ENCODE results near the gene RGS9BP.
A peak's percentile ranks its signal among the peaks of the same experiment; 100 is the strongest.
"Not testable (repeated sequence)": the region's sequence is repeated elsewhere in the genome, so short reads cannot be mapped to it uniquely, and the experiment has no call there.

Gene RGS9BP

GRCh38 chr19:32675720-32676185, at the start of gene RGS9BP:
RGS9BP (plus strand) TSS chr19:32675848; CDS start chr19:32676264, 416 bp downstream.
- peak; percentile 53 to 96 (median 72) for DNase-seq
- intact Hi-C loops (cut with DNase I) = loop anchor here (2.0 to 10.0 kb wide), 3 partner anchors 15 to 299 kb away; partner anchors contain the start of genes CEP89, FAAP24, NUDT19 and PDCD5

GRCh38 chr19:32626969-32627368, 48.7 kb upstream of the RGS9BP start:
- intact Hi-C loops (cut with DNase I) = no loop called here
- DNase-seq = peak in 1 of 10 donors; percentile 14

DNA sequence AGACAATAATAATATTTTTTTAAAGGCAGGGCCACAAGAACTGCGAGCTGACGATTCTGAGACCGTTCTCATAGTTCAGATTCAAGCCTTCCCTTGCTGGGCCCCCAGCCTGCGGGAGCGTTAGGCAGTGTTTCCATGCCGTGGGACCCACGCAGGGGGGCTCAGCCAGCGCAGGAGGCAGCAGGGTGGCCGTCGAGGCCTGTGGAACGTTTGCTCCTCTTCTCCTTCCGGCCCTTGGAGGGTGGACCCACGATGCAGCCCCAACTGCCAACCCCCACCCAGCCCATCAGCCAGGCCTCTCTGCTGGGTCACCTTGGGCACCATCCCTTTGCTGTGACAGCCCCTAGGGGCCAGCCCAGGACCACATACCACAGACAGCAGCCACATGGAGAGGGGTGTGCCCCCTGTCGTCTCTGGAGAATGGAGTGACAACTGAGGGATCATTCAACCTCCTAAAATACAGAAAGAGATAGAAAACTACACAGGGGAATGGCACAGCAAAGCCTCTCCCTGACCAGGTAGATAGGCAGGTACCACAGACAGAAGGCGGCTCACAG, 47.9 kb upstream of the RGS9BP start:
- intact Hi-C loops (cut with DNase I) = no loop called here
- peak in 1 of 10 donors; percentile 62 for DNase-seq

DNA sequence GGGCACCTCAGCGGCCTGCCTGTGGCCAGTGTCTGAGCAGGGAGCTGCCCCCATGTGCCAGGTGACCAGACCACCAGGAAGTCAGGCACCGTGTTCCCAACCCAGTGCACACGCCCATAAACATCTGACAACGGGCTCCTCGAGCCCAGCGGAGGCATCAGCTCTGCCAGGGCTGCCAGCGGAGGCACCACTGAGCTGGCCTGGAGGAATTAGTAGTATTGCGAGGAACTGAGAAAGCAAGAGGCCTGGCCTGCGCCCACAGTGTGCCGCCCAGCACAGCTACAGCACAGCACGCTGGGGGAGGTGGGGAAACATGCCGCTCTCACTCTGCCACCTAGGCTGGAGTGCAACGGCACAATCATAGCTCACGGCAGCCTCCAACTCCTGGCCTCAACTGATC, 45.3 kb upstream of the RGS9BP start:
- intact Hi-C loops (cut with DNase I) = no loop called here
- peak in 1 of 10 donors; percentile 62 for DNase-seq

- DNase-seq = peak in 1 of 10 donors; percentile 47
- intact Hi-C loops (cut with DNase I) = no loop called here
These were observed 44.3 kb upstream of the RGS9BP start for GRCh38 chr19:32631381-32631780.

- DNase-seq = no peak
- intact Hi-C loops (cut with DNase I) = no loop called here
These were observed 38.2 kb upstream of the RGS9BP start for GRCh38 chr19:32637480-32637879.

- intact Hi-C loops (cut with DNase I) = no loop called here
These were observed 37.0 kb upstream of the RGS9BP start for GRCh38 chr19:32638625-32639024.

DNA sequence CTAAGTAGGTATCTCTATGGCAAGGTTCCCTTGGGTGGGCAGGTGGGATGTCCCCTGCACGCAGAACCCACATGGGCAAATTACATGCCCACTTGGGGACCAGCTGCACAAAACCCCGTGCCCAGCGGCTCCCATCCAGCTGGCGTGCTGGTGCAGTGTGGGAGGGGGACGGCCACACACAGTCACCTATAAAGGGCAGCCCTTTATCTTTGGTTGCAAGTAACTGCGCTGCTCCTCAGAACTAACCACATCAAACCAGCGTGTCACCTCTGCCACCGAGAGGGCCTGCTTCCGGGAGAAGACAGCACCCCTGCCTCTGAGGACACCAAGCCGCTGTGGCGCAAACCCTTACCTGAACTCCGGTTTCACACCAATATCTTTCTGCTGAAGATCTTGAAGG, 32.9 kb upstream of the RGS9BP start:
- intact Hi-C loops (cut with DNase I) = no loop called here
- DNase-seq = peak in 1 of 10 donors; percentile 44

More at GRCh38 chr19:32638625-32639024, 37.0 kb upstream of the RGS9BP start:
- DNase-seq = no peak

DNA sequence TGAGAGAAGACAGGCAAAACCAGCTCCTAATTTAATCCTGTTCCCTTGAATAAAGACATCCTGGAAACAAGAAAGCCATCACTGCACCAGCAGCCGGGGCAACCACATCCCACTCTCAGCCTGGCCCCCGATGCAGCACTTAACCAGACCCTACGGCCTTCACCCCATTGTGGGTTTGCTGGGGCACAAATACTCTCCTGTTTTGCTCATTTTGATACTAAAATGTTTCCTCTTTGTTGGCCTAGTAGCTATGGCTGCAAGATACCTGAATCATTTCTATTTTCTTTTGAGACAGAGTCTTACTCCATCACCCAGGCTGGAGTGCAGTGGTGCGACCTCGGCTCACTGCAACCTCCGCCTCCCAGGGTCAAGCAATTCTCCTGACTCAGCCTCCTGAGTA, 29.1 kb upstream of the RGS9BP start:
- intact Hi-C loops (cut with DNase I) = no loop called here
- DNase-seq = no peak

DNA sequence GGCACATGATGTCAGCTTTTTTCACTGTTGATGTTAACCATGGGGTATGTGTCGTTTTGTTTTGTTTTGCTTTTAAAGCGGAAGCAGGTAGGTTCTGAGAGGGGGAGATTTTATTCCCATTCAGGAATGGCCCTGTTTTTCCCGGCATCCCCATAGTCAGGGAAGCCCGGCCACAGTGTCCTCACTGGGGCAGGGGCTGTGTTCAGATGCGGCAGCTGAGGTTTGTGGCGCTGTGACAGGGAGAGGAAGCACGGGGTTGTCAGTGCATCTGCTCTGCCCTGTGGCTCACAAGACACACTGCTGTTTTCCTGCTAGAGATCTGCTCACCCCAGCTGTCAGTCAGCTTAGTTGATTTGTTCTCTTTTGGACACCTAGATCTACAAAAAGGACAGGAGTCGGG, 28.3 kb upstream of the RGS9BP start:
- intact Hi-C loops (cut with DNase I) = no loop called here
- no peak for DNase-seq

GRCh38 chr19:32649751-32650150, 25.9 kb upstream of the RGS9BP start:
- no peak for DNase-seq
- intact Hi-C loops (cut with DNase I) = no loop called here

DNA sequence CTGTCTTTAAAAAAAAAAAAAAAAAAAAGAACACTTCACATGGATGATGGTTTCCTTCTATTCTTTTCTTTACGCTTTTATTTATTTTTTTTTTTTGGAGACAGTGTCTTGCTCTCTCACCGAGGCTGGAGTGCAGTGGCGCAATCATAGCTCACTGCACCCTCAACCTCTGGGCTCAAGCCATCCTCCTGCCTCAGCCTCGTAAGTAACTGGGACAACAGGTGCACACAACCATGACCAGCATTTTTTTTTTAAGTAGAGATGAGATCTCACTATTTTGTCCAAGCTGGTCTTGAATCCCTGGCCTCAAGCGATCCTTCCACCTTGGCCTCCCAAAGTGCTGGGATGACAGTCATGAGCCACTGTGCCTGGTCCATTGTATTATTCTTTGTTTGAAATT, 25.0 kb upstream of the RGS9BP start:
- no peak for DNase-seq
- intact Hi-C loops (cut with DNase I) = no loop called here

DNA sequence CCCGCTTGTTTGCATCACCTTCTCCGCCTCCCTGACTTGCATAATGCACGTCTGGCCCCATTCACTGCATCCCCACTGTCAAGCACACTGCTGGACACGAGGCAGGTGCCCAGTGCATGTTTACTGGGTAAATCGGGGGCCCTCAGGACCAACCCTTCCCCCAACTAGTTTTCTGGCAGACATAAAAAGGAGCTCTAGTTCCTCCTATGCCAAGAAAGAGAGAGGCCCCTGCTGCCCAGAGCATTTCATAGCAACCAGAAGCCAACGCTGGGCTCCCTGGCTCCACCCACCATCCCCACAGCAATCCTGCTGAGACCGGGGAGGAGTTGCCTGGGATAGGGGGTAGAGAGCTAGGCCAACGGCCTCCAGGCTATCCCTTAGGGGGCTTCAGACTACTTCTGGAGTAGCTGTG, 23.9 kb upstream of the RGS9BP start:
- DNase-seq = peak in 9 of 10 donors; percentile 9 to 90 (median 45)
- intact Hi-C loops (cut with DNase I) = no loop called here

DNA sequence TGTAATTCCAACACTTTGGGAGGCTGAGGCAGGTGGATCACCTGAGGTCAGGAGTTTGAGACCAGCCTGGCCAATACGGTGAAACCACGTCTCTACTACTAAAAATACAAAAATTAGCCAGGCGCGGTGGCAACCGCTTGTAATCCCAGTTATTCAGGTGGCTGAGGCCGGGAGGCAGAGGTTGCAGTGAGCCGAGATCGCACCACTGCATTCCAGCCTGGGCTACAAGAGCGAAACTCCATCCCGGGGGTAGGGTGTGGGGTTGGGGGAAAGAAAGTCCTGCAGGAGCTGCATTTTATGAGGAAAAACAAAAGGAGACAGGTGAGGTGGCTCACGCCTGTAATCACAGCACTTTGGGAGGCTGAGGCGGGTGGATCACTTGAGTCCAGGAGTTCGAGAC, 23.3 kb upstream of the RGS9BP start:
- intact Hi-C loops (cut with DNase I); DNase-seq: not testable (repeated sequence)

DNA sequence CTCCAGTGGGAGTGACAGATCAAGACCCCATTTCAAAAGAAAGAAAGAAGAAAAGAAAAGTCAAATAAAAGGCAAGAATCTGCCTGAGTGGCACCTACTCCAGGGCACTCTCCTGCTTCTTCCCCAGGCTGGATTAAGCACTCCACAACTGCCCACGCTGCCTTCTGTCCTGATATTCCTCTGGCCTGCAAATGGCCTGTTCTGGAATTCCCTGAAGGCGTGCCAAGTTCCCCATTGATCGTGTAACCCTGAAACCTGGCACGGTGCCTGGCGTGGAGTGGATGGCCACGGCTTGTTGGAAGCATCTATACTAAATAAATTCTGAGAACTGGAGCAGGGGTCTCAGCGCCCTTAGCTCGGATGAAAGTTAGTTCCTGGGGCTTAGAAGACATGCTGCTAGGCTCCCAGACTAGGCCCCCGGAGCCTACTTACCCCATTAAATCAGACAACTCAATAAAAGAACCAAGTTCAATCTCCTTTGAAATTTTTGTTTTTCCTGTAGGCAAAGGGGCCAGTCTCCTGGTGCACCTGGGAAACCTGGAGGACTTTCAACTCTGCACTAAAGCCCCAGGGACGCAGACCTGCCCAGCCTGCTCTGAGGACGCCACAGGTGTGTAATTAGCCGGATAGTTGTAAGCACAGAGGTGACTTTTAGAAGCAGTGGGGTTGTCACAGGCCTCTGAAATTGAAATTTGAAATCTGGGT, 22.6 kb upstream of the RGS9BP start:
- peak in 9 of 10 donors; percentile 31 to 88 (median 62) for DNase-seq
- intact Hi-C loops (cut with DNase I) = no loop called here

DNA sequence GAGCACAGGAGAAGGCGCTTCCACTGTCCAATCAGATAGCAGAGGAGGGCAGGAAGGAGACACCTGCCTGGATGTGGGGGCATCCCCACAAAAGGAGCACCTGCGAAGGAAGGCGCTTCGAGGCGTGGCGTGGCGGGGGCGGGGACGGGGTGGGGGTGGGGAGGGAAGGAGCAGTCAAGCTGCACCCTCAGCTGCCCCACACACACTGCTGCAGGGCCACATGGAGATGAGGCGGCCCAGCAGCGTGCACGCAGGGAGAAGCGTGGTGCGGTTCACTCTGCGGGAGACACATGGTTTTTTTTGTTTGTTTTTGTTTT, 22.1 kb upstream of the RGS9BP start:
- intact Hi-C loops (cut with DNase I) = no loop called here
- peak in 2 of 10 donors; percentile 24 to 26 for DNase-seq

DNA sequence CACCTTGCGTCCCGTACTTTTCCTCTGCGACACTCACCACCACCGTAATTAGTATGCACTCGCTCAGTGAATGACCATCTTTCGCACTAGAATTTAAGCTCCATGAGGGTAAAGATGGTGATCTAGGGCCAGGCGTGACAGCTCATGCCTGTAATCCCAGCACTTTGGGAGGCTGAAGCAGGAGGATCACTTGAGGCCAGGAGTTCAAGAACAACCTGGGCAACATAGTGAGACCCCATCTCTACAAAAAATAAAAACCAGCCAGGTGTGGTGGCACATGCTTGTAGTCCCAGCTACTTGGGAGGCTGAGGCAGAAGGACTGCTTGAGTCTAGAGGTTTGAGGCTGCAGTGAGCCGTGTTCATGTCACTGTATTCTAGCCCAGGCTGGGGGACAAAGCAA, 19.3 kb upstream of the RGS9BP start:
- intact Hi-C loops (cut with DNase I) = not testable (repeated sequence)
- DNase-seq = peak in 2 of 10 donors; percentile 9 to 20

GRCh38 chr19:32658075-32658474, 17.6 kb upstream of the RGS9BP start:
- intact Hi-C loops (cut with DNase I) = no loop called here
- DNase-seq = peak in 1 of 10 donors; percentile 49

- DNase-seq = peak in 2 of 10 donors; percentile 56 to 70
- intact Hi-C loops (cut with DNase I) = no loop called here
These were observed 17.1 kb upstream of the RGS9BP start for GRCh38 chr19:32658527-32658926.

DNA sequence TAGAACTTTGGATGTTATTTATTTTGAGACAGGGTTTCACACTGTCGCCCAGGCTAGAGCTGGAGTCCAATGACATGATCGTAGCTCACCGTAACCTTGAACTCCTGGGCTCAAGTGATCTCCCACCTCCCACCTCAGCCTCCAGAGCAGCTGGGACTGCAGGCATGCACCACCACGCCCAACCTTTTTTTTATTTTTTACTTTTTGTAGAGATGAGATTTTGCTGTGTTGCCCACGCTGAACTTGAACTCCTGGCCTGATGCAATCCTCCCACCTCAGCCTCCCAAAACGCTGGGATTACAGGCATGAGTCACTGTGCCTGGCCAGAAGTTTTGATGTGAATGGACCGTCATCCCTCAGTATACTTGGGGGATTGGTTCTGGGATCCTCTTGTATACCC, 14.3 kb upstream of the RGS9BP start:
- DNase-seq = no peak
- intact Hi-C loops (cut with DNase I) = no loop called here

DNA sequence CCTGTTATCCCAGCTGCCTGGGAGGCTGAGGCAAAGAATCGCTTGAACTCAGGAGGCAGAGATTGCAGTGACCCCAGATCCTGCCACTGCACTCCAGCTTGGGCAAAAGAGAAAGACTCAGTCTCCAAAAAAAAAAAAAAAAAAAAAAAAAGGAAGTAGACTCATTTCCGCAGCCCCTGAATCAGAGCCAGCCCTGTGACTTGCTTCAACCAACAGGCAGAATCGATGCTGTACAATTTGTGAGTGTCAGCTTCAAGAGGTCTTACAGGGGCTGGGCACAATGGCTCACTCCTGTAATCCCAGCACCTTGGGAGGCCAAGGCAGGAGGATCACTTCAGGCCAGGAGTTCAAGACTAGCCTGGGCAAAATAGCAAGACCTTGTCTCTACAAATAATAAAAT, 13.5 kb upstream of the RGS9BP start:
- DNase-seq = peak in 1 of 10 donors; percentile 34
- intact Hi-C loops (cut with DNase I) = no loop called here

DNA sequence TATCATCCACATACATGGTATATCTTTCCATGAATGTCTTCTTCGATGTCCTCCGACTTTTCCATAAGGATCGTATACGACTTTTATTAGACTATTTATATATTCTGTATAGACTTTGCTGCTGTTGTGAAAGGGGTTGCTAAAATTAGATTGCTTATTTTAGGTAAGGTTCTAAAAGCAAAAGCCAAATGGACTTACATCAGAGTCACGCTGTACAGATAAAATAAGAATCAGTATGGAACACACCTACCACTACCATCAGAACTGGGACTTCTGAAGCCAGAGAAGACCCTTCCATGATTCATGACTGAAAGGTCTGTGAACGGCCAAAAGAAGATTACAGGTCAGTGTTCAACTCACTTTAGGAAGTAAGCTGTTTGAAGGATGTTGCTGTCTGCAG, 9.6 kb upstream of the RGS9BP start:
- intact Hi-C loops (cut with DNase I) = no loop called here
- DNase-seq = no peak
